Activated T-cell treated with anti-CD3 and anti-CD28 coated beads for 24 hours (primary cell): ENCODE measurements around the gene SOX8.

Experiments used
- DNase-seq: peaks from one replicate; pipeline ENCODE4 v3.0.0-alpha.2; 2020; ENCODE audit warnings: low read depth

Gene SOX8

GRCh38 chr16:974001-974601, 7.5 kb upstream of the SOX8 start:
- DNase-seq, result no peak

- no peak for DNase-seq
These were observed 6.8 kb upstream of the SOX8 start for GRCh38 chr16:974611-975261.

DNA sequence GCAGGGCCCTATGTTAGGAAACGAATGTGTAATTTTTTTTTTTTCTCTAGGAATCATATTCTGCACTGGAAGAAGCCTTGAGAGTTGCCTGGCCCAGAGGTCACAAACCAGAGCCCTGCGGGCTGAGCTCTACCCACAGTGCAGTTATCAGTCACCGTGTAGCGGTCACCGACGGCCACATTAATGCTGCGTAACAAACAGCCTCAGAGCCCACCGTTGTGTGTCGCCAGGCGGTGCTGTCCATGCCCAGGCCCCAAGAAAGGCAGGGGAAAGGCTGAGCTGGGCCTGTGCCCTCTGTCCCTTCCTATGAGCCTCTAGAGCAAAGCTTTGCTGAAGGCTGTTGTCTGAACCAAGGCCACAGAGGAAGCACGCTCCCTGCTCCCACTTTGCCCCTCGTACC, 6.3 kb upstream of the SOX8 start:
- DNase-seq, result no peak

GRCh38 chr16:976389-976931, 5.1 kb upstream of the SOX8 start:
- no peak for DNase-seq

DNA sequence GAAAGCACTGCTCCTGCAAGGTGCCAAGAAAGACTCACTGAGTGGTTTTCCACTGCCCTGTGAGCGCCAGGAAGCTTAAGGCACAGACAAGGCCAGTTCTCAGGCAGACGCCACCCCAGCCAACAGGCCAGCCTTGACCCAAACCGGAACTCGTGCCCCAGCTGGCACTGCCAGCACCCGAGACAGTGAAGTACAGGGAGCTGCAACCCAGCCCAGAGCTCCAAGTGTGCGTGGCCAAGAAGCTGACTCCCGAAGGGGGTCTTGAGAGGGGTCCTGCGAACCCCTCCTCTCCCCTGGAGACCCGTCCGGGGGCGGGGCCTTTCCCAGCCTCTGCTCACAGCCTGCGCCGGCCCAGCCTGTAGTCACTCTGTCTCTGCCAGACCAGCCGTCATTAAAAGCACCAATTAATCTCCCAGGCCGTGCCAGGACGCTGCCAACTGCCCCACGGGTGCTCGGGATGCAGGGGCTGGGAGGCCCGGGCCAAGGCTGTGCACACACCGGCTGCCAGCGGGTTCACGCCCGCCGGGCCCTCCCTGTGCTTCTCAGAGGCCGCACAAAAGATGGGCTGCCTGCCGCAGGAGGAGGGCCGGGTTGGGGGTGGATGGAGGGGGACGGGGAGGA, 4.4 kb upstream of the SOX8 start:
- DNase-seq, result no peak

DNA sequence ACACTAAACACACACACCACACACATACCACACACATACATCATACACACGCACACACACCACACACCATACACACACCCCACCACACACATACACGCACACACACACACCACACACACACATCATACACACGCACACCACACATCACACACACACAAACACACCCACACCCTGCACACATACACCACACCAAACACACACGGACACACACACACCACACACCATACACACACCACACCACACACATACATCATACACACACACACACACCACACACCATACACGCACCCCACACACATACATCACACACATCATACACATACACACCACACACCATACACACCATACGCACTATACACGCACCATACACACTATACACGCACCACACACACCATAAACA, 3.7 kb upstream of the SOX8 start:
- DNase-seq, result no peak

DNA sequence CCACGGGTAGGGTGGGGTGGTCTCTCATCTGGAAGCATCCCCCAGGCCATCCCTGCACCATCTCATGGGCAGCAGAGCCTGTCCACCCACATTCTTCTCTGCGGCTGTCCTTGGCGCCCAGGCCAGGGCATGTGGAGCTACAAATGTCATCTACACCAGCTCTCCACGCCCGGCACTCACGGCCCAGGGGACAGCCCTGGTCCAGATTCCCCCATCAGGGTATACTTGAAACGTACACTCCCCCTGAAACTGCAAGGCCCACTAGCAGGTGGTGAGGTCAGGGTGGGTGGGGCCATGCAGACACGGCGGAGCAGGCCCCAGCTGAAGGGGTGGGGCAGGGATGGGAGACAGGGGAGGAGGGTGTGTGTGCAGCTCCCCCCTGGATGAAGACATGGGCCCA, 3.2 kb upstream of the SOX8 start:
- DNase-seq, result no peak

- no peak for DNase-seq
These were observed 2.4 kb upstream of the SOX8 start for GRCh38 chr16:979147-979546.

GRCh38 chr16:979859-980594, 1.5 kb upstream of the SOX8 start:
- DNase-seq, result no peak

DNA sequence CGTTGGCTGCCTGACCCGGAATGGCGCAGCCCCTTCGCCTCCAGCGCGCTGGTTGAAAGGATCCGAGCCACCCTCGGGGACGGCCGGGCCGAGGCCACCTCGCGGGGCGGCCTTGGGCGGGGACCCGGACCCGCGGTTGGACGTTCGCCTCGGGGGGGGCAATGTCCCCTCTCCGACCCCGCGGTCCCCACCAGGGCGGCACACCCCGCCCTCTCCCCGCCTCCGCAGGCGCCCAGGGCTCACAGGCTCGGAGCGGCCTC, 1.0 kb upstream of the SOX8 start:
- DNase-seq, result no peak

DNA sequence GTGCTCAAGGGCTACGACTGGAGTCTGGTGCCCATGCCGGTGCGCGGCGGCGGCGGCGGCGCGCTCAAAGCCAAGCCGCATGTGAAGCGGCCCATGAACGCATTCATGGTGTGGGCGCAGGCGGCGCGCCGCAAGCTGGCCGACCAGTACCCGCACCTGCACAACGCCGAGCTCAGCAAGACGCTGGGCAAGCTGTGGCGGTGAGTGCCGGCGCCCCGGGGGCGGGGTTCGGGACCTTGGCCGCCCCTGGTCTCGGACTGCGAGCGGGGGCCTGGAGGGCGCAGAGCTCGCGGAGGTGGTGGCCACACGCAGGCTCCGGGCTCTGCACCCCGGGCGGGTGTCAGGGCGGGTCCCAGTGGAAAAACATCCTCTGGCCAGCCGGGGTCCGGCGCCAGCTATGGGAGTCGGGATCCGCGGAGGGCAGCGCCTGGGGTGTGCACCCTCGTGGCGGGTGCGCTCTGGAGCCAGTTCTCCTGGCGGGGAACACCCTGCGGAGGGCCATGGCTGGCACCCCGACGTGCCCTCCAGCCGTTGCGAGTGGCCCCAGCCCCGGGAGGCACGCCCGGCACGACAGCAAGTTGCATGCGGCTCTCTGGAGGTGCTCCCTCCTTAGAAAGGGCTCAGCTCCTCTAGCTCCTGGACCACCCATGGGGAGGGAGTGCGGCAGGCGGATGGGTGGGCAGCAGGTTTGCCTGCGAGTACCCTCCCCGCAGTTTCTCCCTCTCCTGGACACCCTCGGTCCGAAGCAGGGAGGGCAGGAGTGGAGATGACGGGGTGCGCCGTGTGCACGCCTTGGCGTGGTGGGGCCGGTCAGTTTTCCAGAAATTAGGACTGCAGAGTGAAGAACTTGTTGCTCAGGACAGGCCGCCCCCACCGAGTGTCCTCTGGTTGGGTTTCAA, 824 bp downstream of the SOX8 start:
- no peak for DNase-seq

GRCh38 chr16:983044-984030, 1.8 kb downstream of the SOX8 start:
- no peak for DNase-seq

GRCh38 chr16:984121-984694, 2.6 kb downstream of the SOX8 start:
- DNase-seq, result no peak

- no peak for DNase-seq
These were observed 3.4 kb downstream of the SOX8 start for GRCh38 chr16:984736-985636.

GRCh38 chr16:985646-986400, 4.3 kb downstream of the SOX8 start:
- DNase-seq, result no peak

GRCh38 chr16:986411-986810, 4.8 kb downstream of the SOX8 start:
- no peak for DNase-seq

GRCh38 chr16:986925-987582, 5.5 kb downstream of the SOX8 start:
- no peak for DNase-seq

- no peak for DNase-seq
These were observed 6.3 kb downstream of the SOX8 start for GRCh38 chr16:987906-988305.
